Panc1 (cell line): ENCODE results near the gene NTS. TPM values are rescaled to one million over a fixed set of nuclear protein-coding genes. Genes with fewer than 3 reads are reported as not detected.

ENCODE experiments used
- ATAC-seq: fragments of 200-7000 bp; cut with Tn5 transposase; 2 replicates; pipeline ENCODE4 v1.9.1; 2020; ENCODE audit warnings: mild to moderate bottlenecking, moderate library complexity
- BruUV-seq: library from RNA; stranded (reverse); fragments of 400-500 nt; replicated peaks from 2 replicates; lab custom pipeline; 2021; lab: Mats Ljungman, UMichigan
- CTCF ChIA-PET: fragments of 300-600 bp; sonication (Branson Sonifier 250); formaldehyde crosslinking; loops from one replicate; lab custom pipeline; 2022; ENCODE audit warnings: antibody characterized with exemption; lab: Charles Lee
- POLR2A ChIA-PET: fragments of 300-600 bp; sonication (Branson Sonifier 250); formaldehyde crosslinking; loops from one replicate; lab custom pipeline; 2022; ENCODE audit warnings: antibody characterized with exemption; lab: Charles Lee
- DNase-seq: peaks from one replicate; pipeline ENCODE4 v3.0.0-alpha.2; 2010; ENCODE audit warnings: low read depth, low spot score
- H3K27ac ChIP-seq: 2 replicates; pipeline ENCODE4 v1.5.1; 2011; ENCODE audit warnings: mild to moderate bottlenecking, low read length, inconsistent platforms
- H3K27me3 ChIP-seq: fragments of 200-500 bp; sonication (Bioruptor generic); 2 replicates; pipeline ENCODE4 v1.6.0; 2014; ENCODE audit warnings: low read length, inconsistent platforms; ENCODE audit not compliant: control insufficient read depth, insufficient read depth
- H3K36me3 ChIP-seq: fragments of 200-500 bp; sonication (Bioruptor generic); 2 replicates; pipeline ENCODE4 v1.5.1; 2014; ENCODE audit warnings: inconsistent platforms, mild to moderate bottlenecking, low read length, moderate library complexity; ENCODE audit not compliant: control insufficient read depth, insufficient read depth
- H3K4me1 ChIP-seq: 2 replicates; pipeline ENCODE4 v1.5.1; 2011; ENCODE audit warnings: inconsistent platforms, mild to moderate bottlenecking, low read length, moderate library complexity; ENCODE audit not compliant: control insufficient read depth, insufficient read depth
- H3K4me3 ChIP-seq, 2 experiments: 2 replicates each; pipeline ENCODE4 v1.5.1; 2011 to 2012; ENCODE audit warnings: low read depth in 2 of 2, low read length in 2 of 2, mild to moderate bottlenecking in 2 of 2, inconsistent platforms in 1 of 2, moderate library complexity in 1 of 2
- H3K9me3 ChIP-seq: fragments of 200-500 bp; sonication (Bioruptor generic); 2 replicates; pipeline ENCODE4 v1.5.1; 2014; ENCODE audit warnings: low read depth, mild to moderate bottlenecking, inconsistent platforms, low read length, moderate library complexity; ENCODE audit not compliant: control insufficient read depth, insufficient read depth
- CTCF ChIP-seq: fragments of 450-650 bp; IDR thresholded peaks from 2 replicates; pipeline ENCODE4 v1.5.1; 2017; ENCODE audit warnings: mild to moderate bottlenecking
- POLR2AphosphoS5 ChIP-seq: IDR thresholded peaks from 2 replicates; pipeline ENCODE4 v1.6.1; 2012; ENCODE audit warnings: mild to moderate bottlenecking, low read depth, low read length, moderate library complexity
- REST ChIP-seq, 2 experiments: IDR thresholded peaks; 2 replicates each; pipeline ENCODE4 v1.6.1; 2011 to 2012; ENCODE audit warnings: low read depth in 2 of 2, control low read depth in 1 of 2, low read length in 1 of 2, mild to moderate bottlenecking in 1 of 2, moderate library complexity in 1 of 2; ENCODE audit not compliant: insufficient read depth in 1 of 2
- SIN3A ChIP-seq: IDR thresholded peaks from 2 replicates; pipeline ENCODE4 v1.6.1; 2012; ENCODE audit warnings: low read depth, mild to moderate bottlenecking, low read length, moderate library complexity, borderline replicate concordance; ENCODE audit not compliant: insufficient read depth
- TCF7L2 ChIP-seq: IDR thresholded peaks from 2 replicates; pipeline ENCODE4 v1.6.1; 2011; ENCODE audit warnings: mild to moderate bottlenecking, low read depth, low read length, inconsistent platforms
- in situ Hi-C: cut with HindIII; loops from 2 replicates; pipeline ENCODE4 v1.10.0; 2016; ENCODE audit warnings: low sequenced_read_pairs, low pct_unique_long_range_greater_than_20kb
- intact Hi-C: fragments of 100-400 bp; cut with micrococcal nuclease; formaldehyde crosslinking; loops from one replicate; pipeline ENCODE4 v1.10.0; 2022; ENCODE audit not compliant: unreplicated experiment
- total RNA-seq: library from RNA; stranded (reverse); gene quantifications from one replicate; pipeline ENCODE4 v1.2.1, GENCODE V29; 2021; ENCODE audit not compliant: unreplicated experiment

Gene NTS
- total RNA-seq, 1 experiment from 2014 or later: 1.5 TPM

- intact Hi-C loops (no loop called here), in situ Hi-C loops (no loop called here)
- ChIA-PET POLR2A (interaction anchor here (0.7 kb wide), 1 partner anchor 31 kb away, joined by 7 read pairs; no protein-coding TSS in a partner anchor), CTCF (no interaction called here)
- no TSS peak for BruUV-seq
- H3K27ac ChIP-seq: no peak overlapping the region
- H3K9me3 ChIP-seq: no peaks in the 10 kb centered on the region
- no peak overlapping the region for H3K4me3 ChIP-seq
- ATAC-seq (no peak), DNase-seq (no peak)
- no peaks in the 10 kb centered on the region for H3K4me1 ChIP-seq
- TF ChIP-seq POLR2AphosphoS5: no peak
- no peak for TF ChIP-seq CTCF
- no peak for TF ChIP-seq TCF7L2
- TF ChIP-seq REST (IDR thresholded peaks at IDR 0.05; ENCODE audit: insufficient read depth in 1 of 2, low read depth in 2 of 2, low read length in 1 of 2): no peak
- TF ChIP-seq SIN3A: no peak
- no peaks in the 10 kb centered on the region for H3K36me3 ChIP-seq
- no peaks in the 10 kb centered on the region for H3K27me3 ChIP-seq
Measured at GRCh38 chr12:85849344-85849743, 24.8 kb upstream of the NTS start.

GRCh38 chr12:85855305-85855704 is 18.8 kb upstream of the NTS start:
- ChIA-PET POLR2A (no interaction called here), CTCF (no interaction called here)
- DNase-seq (no peak), ATAC-seq (no peak)
- no TSS peak for BruUV-seq
- Histone ChIP-seq H3K4me3 (no peak overlapping the region), H3K36me3 (no peaks in the 10 kb centered on the region), H3K27me3 (no peaks in the 10 kb centered on the region), H3K4me1 (no peaks in the 10 kb centered on the region), H3K9me3 (no peaks in the 10 kb centered on the region), H3K27ac (no peak overlapping the region)
- TF ChIP-seq POLR2AphosphoS5 (no peak), TCF7L2 (no peak), CTCF (no peak), REST (IDR thresholded peaks at IDR 0.05; ENCODE audit: insufficient read depth in 1 of 2, low read depth in 2 of 2, low read length in 1 of 2) (no peak), SIN3A (no peak)
- in situ Hi-C loops (no loop called here), intact Hi-C loops (no loop called here)
